Cortex of kidney (tissue), 1 donor: ENCODE measurements around the gene CSF1.
"Not testable (repeated sequence)": the region's sequence is repeated elsewhere in the genome, so short reads cannot be mapped to it uniquely, and the experiment has no call there.

Experiments
- DNase-seq: peaks from one replicate; lab custom pipeline; 2025; lab: John Stamatoyannopoulos, UW

CSF1 gene

GRCh38 chr1:109902204-109902985 is 8.3 kb upstream of the CSF1 start:
- DNase-seq = no peak

DNA sequence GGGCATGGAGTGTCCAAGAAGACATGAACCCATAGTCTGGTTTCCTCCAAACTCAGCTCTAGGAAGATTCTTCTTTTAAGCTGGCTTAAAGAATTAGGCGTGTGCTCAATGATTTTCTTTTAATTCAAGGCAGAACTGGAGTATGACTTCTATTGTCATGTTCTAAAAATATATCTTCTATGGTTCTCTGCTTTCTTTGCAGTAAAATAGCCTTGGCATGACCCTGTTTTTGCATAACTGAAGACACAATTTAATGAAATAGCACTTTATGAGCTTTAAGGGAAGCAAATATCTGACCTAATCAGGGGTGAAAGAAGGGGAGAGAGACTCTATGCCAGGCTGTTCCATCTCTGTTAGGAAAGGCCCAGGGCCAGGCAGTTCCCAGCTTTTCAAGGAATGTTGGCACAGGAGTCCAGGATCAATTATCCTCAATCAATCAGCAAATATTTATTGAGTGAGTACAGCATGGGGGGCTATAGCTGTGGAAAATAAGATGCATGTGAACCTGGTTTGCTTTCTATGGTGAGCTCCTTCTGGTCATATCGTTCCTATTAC is 7.2 kb upstream of the CSF1 start:
- no peak for DNase-seq

- DNase-seq = no peak
Observed at GRCh38 chr1:109904105-109904817, 6.4 kb upstream of the CSF1 start.

DNA sequence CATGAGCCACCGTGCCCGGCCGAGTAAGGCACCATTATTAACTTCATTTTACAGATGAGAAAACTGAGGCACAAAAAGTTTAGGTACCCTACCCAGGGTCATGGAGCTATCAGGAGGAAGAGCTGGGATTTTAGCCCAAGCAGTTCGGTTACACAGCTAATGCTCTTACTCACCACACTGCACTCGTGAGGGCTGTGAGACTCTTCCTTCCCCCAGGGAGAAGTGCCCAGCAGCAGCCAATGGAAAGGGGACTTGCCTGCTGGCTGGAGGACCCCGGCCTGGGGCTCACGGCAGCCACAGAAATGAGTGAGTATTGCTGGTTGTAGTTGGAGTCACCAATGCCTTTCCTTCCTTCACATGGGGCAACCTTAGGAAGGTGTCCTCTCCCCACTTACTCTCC is 5.2 kb upstream of the CSF1 start:
- no peak for DNase-seq

DNA sequence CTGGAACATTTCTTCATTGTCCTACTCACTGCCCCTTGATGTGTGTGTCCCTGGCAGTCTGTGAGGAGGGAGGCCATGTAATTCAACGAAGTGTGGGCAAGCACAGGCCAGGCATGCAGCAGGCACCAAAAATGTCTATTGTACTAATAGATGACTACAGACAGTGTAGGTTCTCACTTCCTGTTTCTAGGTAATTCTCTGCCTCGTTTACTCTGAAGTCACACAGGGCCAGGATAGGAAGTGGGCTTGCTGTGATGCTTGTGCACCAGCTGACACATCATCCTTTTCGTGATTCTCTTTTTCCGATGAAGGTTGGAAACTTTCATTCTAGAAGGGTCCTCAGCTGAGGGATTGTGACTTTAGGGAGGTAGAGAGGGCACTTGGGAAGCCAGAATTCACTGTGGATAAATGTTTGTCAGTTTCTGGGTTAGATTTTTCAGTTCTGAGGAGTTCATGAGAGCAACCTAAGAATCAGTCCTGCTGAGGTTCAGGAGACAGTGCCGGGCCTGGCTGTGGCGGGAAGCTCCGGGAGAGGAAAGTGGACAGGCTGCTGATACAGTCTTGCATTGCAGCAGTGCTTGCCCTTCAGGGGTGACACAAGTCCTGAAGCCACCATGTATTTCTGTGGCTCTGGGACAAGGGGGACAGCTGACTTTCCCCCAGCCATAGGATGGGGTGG is 4.3 kb upstream of the CSF1 start:
- DNase-seq = no peak

DNA sequence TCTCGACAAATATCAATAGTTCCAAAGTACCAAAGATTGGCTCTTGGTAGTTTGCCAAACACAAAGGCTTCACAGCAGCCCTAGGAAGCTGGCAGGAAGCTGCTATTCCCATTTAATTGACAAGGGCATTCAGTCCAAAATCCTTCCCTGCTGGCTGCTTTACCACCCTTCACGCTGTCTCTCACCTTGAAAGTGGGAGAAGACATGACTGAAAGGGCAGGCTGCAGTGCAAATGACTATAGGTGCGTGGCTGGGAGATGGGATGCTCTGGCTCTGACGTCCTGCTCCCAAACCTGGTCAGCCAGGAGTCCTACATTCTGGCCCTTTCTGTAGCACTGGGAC is 3.8 kb upstream of the CSF1 start:
- DNase-seq = no peak

DNA sequence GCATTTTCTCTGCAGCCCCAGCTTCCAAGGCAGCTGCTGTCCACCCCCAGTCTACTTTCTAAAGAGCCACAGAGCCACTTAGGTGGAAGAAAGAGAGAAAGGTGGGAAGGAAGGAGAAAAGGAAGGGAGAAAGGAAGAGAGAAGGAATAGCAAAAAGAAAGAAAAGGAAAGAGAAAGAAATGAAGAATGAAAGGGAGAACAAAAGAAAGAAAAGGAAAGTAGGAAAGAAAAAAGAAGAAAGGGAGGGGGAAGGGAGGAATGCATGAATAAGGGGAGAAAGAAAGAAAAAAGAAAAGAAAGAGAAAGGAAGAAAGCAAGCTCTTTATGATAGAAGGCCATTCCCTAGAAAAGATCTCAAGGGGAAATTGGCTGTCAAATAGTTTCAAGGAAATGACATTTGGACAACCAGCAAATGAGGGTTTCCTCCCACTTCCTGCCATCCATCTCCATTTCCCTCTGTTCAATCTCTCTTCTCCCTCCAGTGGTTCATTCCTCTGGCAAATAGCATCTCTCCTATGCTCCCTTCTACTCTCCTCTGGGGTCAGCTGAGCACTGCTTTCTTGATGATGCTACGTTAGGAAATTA is 3.4 kb upstream of the CSF1 start:
- no peak for DNase-seq

DNA sequence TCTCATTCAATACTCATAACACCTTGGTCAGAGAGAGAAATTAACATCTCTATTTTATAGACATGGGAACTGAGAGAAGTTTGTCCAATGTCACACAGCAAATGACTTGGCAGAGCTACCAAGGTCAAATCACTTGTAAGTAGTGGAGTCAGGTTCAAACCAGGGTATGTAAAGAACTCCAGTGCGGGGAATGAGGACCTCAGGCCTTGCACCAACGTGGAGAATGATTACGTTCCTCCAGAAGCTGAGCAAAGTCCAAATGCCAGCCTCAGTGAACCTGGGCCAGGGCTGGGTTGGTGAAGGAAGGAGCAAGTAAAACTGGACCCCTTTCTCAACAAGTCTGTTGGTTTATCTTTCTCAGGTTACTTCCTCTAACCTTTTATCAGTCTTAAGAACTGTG is 1.8 kb upstream of the CSF1 start:
- no peak for DNase-seq

- DNase-seq = no peak
Observed at GRCh38 chr1:109909561-109909960, 1.1 kb upstream of the CSF1 start.

DNA sequence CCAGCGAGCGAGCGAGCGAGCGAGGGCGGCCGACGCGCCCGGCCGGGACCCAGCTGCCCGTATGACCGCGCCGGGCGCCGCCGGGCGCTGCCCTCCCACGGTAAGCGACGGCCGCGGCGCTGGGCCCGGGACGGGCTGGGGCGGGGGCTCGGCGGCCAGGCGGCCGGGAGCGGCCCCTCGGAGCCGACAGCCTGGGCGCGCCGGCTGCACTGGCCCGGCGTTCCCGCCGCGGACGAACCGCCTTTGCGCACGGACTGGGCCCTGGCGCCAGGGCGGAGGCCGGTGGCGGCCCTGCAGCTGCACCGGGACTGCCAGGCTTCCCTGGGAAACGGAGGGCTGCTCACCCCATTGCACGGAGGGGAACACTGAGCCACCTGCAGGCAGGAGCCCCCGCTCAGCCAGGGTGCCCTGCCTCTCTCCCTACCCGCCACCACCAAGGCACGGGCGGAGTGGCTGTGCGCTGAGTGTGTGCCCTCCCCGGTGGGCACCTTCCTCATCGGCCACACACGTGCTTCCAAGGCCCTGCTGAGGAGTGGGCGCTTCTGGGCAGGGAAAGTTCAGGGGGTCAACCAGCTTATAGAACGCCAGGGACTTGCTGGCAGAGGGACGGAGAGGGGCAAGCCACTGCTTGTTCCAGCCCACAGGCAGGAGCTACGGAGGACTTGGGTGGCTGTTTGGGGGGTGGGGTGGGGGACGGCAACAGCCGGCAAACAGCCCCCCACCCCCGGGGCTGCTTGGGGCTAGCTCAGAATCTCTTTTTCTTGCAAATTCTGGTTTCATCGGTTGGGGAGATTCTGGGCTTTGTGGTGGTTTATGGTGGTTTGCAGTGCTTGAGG is 532 bp downstream of the CSF1 start:
- DNase-seq = no peak

DNA sequence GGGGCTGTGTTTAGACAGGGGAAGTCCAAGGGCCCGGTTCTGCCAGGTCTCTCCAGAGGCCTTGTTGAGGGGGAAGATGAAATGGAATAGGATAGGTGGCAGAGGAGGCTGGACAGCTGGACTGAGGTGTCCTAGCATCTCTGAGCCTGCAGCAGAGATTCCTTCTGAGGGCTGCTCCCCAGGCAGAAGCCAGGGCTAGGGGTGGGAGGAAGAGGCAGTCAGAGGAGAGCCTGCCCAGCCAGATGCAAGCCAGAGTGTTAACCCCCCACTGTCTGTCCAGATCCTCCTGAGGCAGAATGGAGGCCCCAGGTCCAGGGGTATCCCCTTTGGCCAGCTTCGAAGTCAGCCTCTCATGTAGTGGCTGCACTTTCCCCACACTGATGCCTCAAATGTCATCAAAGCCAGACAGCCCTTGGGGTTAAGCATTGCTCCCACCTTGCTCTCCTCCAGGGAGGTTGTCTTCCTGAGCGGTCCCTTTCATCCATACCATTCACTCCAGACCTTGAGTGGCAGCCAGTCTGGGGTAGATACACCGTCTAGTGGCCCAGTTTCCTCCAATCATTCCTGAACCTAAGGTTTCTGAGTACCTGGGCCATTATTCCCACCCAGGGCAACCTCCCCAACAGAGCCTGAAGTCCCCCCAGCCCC is 1.7 kb downstream of the CSF1 start:
- DNase-seq = no peak

GRCh38 chr1:109912873-109913272 is 2.2 kb downstream of the CSF1 start:
- DNase-seq = no peak

- DNase-seq = no peak
Observed at GRCh38 chr1:109913360-109913879, 2.8 kb downstream of the CSF1 start.

DNA sequence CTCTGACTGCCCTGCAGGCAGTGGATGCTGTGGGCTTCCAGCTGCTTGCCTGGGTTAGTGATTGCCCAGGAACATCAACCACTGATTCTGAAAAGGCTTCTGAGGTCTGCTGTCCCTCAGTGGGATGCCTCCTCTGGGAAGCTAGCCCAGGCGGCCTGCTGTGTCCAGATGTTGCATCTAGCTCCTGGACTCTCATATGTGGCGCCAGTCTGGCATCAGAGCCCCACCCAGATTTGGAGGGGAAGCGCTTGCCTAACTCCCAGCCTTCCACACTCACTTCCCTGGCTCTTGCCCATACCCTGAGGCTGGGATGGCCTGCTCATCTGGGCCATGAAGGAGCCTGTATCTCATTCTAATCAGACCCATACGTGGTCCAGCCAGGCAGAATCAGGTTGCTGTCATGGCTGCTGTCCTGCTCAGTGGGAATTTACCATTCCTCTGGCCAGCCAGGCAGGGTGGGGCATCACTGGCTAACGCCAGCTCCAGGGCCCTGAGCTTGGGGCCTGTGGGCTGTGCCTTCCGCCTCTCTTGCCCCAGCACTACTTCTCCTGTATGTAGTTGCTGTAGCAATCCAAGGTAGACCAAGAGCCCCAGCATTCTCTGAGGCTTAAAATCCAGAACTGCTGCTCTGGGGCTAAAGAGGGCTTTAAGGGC is 4.1 kb downstream of the CSF1 start:
- DNase-seq = no peak

DNA sequence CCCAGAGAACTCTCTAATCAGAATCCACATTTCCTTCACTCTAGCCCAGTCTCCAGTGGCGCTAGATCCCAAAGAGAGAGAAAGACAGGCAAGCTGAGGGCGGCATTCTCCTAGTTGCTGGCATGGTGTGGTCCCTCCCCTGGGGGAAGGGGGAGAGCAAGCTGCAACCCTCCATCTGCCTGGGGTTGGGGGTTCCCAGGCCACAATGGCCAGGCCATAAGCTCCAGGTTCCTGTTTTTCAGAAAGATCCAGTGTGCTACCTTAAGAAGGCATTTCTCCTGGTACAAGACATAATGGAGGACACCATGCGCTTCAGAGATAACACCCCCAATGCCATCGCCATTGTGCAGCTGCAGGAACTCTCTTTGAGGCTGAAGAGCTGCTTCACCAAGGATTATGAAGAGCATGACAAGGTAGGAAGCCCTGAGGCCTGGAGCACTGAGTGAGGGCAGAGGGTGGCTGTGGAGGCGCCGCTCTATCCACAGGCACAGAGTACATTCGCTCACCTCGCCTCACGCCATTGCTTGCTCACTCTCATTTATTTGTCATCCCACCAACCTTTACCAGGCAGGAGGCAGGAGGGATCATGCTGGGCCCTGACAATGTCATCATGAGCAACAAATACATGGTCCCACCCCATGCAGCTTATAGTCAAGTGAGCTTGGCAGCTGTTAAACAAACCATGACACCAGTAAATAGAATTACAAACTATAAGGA is 6.6 kb downstream of the CSF1 start:
- no peak for DNase-seq

DNA sequence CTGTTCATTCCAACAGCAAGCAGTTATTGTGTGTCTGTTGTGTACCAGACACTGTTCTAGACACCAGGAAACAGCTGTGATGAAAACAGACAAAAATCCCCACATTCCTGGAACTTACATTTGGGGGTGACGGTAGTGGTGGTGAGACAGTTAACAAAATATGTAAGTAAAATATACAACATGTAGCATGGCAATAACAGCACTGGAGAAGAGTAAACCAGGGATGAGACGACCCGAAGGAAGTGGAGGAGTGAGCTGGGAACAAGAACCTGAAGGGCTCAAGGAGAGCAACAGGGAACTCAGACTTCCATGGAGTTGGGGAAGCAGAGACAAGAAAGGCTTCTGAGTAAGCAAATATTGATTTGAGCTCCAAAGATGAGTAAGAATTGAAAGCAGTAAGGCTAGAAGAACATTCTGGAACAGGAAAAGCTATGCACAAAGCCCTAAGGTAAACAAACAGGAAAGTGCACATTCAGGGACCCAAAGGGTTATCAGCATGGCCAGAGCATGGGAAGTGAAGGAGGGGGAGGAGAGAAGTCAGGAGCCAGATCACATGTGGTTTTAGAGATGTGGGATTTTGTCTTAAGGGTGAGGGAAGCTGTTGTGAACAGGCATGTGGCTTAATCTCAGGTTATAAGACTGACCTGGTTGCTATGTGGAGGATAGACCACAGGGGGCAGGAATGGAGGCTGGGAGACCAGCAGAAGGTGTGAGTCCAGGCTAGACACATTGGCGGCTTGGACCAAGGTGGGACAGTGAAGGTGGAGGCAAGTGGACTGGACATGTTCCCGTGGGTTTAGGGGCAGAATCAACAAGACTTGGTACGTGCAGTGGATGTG is 7.3 kb downstream of the CSF1 start:
- DNase-seq = no peak

DNA sequence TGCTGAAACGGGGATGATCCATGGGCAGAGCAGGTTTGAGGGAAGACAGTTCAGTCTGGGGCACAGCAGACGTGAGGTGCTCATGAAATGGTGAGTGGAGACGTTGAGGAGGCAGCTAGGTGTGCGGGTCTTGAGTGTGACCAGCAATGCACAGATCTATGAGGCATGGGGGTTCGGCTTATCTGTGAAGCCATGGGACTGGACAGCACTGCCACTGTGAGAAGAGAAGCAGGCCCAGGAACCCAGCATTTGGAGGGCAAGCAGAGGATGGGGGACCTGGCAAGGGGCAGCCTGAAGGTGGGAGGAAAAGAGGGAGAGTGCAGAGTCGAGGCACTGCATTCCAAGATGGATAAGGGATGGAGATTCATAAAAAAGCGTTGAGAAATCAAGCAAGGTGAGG is 8.0 kb downstream of the CSF1 start:
- no peak for DNase-seq

DNA sequence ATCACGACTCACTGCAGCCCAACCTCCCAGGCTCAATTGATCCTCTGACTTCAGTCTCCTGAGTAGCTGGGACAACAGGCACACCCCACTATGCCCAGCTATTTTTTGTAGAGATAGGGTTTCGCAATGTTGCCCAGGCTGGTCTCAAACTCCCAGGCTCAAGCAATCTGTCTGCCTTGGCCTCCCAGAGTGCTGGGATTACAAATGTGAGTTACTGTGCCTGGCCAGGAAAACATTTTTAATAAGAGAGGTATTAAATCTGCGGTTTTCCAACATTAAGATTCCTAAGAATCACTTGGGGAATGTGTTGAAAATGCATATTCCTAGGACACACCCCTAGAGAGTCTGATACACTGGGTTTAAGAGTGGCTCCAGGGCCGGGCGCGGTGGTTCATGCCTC is 8.7 kb downstream of the CSF1 start:
- no peak for DNase-seq

- DNase-seq = not testable (repeated sequence)
Observed at GRCh38 chr1:109920391-109920790, 9.7 kb downstream of the CSF1 start.
